Cardiac fibroblast (primary cell): Measurements from ENCODE around the gene BAG5.

Experiments used
- DNase-seq, 2 donors: peaks; one replicate each; pipeline versions ENCODE4 v3.0.0 to v3.0.0-alpha.2; 2010; ENCODE audit warnings: low read depth in 2 of 2
- H3K4me3 ChIP-seq, 2 donors: replicated peaks in 1 of 2; 1 replicate in 1 of 2; 2 replicates in 1 of 2; pipeline ENCODE4 v1.5.1; 2011; ENCODE audit warnings: low read depth in 2 of 2, low read length in 2 of 2, mild to moderate bottlenecking in 2 of 2, moderate library complexity in 1 of 2
- CTCF ChIP-seq: IDR thresholded peaks from one replicate; pipeline ENCODE4 v1.5.1; 2011; ENCODE audit warnings: low read depth, mild to moderate bottlenecking, low read length, inconsistent platforms

The BAG5 gene

GRCh38 chr14:103558071-103558882 is 4.2 kb downstream of the BAG5 start:
- no peak overlapping the region for H3K4me3 ChIP-seq
- peak; percentile 38 to 81 for DNase-seq
- TF ChIP-seq CTCF: no peak

- H3K4me3 ChIP-seq: no peak overlapping the region
- DNase-seq: no peak
- TF ChIP-seq CTCF: no peak
These were observed 5.3 kb downstream of the BAG5 start for GRCh38 chr14:103556946-103557758.

- TF ChIP-seq CTCF: no peak
These were observed 6.7 kb downstream of the BAG5 start for GRCh38 chr14:103555559-103556337.

GRCh38 chr14:103552846-103553210 is 9.6 kb downstream of the BAG5 start:
- DNase-seq: no peak
- TF ChIP-seq CTCF: no peak
- no peak overlapping the region for H3K4me3 ChIP-seq

More at GRCh38 chr14:103555559-103556337, 6.7 kb downstream of the BAG5 start:
- DNase-seq: no peak
- H3K4me3 ChIP-seq: no peak overlapping the region

- peak; percentile 45 to 56 for DNase-seq
- TF ChIP-seq CTCF: no peak
- no peak overlapping the region for H3K4me3 ChIP-seq
These were observed 10.2 kb downstream of the BAG5 start for GRCh38 chr14:103552011-103552845.

- no peak for TF ChIP-seq CTCF
- H3K4me3 ChIP-seq: no peak overlapping the region
- no peak for DNase-seq
These were observed 11.1 kb downstream of the BAG5 start for GRCh38 chr14:103551338-103551762.
